ENCODE data around the gene LAMA3.

Gene LAMA3

DNA sequence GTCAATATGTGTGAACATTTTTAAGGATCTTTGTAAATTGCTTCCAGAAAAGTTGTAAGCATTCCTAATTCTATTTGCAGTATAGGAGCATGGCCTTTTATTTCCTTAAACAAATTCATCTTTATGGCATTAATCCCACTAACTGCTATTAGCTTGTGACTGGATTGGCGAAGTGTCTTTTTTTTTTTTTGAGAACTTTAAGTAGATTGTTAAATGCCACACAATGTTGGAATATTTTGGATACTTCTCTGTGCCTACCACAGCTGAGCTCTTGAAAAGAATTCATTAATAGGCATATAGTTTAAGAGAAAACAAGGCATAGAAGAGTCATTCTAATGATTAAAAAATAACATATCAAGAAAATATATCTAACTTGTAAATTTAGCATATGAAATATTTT lies 129.7 kb downstream of the LAMA3 start:
- no peak for DNase-seq (ENCODE audit: low read depth)

DNA sequence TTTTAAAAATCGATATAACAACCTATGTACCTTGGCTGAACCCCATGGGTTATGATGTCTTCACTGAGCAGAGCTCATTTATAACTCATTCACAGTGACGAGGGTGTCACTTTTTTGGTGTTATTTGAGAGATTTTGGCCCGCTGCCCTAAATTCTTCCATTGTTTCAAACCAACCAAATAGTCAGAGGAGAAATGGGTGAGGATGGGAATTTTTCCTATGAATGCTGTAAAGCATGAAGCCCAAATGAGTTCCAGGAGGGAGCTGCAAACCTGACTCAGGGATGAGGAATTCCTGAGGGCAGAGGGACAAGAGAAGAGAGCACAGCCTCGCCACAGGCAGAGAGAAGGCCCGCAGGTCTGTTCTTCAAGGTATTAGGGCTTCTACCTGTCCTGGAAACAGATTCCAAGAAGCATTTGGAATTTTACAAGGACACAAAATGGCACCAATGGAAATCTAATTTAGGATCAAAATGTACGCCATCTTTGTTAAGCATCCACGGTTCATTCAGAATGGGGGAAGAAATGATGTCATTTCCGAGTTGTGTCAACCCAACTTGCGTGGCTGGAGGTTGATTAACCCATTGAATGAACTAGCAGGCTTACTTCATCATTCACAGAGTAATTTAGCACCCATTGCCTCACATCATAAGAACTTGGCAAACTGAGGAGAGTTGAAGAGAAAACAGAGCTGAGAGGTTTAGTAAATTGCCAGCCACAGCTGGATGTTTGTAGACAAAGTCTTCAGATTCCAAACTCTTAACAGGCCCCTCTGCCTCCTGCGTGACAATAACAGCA lies 133.5 kb downstream of the LAMA3 start:
- no peak for DNase-seq (ENCODE audit: low read depth)

DNA sequence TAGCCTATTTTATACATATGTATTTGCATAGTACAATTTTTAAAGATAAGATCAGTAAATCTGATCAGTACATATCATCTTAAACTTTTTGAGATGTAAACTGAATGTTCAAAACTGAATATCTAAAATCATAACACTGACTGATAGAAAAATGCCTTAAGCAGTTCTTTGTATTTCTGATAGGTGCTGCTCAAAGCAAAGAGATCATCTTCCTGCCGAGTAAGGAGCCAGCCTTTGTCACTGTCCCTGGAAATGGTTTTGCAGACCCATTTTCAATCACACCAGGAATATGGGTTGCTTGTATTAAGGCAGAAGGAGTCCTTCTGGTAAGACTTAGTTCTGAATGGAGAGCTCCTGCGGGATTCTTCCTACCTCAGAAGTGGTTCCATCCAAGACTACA lies 135.0 kb downstream of the LAMA3 start:
- no peak for DNase-seq (ENCODE audit: low read depth)

DNA sequence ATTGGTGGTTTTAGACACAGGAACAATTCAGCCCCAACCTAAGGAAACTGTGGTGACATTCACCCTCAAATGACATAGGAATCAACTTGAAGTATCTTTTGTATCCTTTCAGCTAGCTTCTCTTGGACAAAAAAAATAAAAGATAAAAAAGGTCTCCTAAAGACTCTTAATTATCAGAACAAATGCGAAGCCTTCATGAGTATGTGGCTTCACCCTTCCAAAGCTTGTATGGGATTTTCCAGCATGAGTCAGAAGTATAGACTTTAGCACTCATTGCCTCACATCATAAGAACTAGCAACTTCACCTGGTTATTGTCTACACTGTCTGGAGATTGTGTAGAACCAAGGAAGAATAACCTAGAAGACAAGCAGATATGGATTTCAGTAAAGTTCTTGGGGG lies 135.4 kb downstream of the LAMA3 start:
- no peak for DNase-seq (ENCODE audit: low read depth)

DNA sequence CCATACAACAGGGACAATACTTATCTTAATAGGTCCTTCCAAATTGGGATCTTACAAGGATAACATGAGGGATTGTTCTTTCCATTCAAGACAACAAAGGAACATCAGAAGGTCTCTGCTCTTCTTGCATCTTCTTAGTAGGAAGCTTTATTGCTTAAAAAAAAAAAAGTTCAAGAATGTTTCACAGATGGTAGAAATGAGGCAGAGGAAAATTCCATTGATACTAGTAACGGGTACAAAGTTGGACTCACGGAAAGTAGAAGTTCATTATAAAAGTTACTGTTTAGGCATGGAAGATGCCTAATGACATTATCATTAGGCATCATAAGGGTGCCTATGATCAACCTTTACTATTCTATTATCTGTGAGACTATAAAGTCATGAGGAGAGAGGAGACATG lies 136.2 kb downstream of the LAMA3 start:
- no peak for DNase-seq (ENCODE audit: low read depth)

DNA sequence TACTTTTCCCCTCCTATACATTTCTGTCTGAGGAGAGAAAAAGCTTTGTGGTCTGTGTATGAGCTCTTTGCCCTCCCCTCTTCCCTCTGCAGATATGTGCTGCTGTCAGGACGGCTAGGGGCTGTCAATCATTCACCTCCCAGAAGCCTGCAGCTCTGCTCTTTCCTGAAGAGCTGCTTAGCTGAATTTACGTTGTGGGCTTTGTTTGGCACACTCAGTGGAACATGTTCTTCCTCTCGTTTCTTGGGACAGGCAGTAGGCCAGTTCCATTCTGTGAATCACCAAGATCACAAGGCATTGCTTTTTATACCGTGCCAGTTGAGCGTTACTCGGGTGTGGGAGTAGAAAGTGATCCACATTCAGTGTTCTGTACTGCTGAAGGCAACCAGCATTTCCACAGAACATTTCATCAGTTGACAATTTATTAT lies 136.7 kb downstream of the LAMA3 start:
- DNase-seq (ENCODE audit: low read depth) = no peak

DNA sequence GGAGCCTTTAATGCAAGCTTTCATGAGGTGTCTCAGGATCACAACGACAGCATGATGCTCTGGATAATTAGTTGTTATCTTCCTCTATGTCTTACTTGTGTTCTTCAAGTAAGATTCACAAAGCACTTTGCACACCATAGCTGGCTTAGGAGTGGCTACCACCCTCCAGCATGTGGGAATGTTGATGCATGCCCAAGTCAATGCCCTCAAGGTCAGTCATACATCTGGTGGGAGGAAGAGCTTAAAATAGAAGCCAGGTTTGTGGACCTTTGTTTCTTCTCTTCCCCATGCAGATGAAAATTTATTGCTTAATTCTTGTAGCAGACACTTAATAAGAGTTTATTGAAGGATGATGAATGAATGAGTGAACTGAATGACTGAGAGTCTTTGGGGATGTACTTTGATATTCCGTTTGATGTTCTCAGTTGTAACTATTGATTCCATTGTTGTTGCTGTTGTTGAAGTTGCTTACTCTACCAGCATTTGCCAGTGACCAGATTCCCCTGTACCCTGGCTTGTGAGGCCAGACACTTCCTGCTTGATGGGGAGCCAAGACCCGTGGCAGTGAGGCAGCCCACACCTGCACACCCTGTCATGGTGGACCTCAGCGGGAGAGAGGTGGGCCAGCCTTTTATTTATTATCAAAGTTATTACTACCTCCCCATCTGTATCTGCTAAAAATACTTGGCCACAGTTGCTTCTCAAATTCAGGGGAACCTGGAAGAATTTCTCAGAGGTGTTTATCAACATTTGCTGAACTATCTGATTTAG lies 137.8 kb downstream of the LAMA3 start:
- DNase-seq (ENCODE audit: low read depth) = no peak

DNA sequence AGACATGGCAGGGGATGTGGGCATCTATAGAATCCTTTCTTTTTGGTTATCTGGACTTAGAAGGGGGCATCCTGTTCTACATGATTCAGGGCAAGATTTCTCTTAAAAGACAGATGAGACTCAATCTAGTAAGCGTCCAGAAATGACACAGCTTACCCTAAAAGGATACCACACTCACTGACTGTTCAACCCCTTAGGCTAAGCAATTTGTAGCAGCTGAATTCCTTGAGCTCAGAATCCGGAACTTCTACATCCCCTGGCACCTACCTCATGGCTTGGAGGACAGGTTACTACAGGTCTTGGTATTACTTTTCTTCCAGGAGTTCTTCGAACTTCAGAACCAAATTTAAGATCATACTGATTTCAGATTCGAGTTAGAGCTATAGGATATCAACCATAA lies 138.4 kb downstream of the LAMA3 start:
- DNase-seq (ENCODE audit: low read depth) = no peak

DNA sequence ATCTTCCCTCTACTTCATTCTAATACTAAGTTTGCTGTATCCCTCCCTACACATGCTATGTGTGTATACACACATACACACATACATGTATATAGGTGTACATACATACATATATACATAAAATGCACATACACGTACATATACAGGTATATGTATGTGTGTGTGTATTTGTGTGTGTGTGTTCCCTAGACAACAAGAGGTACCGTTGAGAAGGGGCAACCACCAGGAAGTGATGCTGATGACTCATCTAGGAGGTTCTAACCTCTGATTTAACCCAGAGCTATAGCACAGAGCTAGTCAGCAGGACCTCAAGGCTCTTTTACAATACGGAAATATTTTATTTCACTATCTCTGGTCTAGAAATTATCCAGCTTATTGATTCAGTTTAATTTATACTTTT lies 139.2 kb downstream of the LAMA3 start:
- DNase-seq (ENCODE audit: low read depth) = no peak

DNA sequence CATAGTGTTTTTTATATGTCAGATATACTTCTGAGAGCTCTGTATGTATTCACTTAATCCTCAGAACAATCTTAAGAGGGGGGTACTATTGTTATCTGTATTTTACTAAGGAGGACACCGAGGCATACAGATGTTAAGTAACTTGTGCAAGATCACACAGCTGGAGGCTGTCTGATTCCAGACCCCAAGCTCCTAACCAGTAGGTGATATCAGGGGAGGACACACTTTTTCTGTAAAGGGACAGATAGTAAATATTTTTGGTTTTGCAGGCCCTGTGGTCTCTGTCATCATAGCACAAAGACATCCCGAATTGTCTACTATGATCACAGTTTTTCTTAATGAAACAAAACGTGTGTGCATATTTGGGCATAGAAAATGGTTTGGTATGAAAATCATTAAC lies 143.7 kb downstream of the LAMA3 start:
- DNase-seq (ENCODE audit: low read depth) = no peak

DNA sequence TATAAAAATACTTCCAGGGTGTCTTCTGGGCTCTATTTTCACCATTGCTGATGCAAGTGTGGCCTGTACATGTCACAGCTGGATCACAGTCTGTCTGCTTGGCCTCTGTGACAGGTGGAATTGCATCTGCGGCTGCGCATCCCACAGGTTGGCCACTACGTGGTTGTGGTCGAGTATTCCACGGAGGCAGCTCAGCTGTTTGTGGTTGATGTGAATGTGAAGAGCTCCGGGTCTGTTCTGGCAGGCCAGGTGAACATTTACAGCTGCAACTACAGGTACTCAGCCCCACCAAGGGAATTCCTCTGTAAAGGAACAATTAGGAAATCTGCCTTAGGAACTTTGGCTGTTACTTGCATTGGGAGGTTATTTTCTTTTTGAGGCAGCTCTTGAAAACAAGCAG lies 144.5 kb downstream of the LAMA3 start:
- DNase-seq (ENCODE audit: low read depth) = no peak

DNA sequence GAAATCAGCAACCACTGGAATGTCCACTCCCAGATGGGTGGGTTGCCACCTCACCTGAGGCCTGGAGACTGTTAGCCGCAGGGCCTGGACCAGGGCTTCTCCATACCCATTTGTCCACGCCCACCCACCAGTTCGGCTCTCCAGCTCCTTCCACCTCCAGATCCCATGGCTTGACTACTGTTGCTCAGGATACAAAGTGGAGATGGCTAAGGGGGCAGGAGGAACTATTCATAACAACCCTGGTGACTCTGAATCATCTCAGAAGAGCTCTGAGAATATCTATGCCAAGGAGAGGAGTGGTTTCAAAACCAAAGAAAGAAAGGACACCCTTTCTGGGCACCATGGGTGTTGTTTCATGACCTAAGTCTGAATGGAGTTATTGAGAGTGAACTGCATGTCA lies 145.8 kb downstream of the LAMA3 start:
- DNase-seq (ENCODE audit: low read depth) = no peak

DNA sequence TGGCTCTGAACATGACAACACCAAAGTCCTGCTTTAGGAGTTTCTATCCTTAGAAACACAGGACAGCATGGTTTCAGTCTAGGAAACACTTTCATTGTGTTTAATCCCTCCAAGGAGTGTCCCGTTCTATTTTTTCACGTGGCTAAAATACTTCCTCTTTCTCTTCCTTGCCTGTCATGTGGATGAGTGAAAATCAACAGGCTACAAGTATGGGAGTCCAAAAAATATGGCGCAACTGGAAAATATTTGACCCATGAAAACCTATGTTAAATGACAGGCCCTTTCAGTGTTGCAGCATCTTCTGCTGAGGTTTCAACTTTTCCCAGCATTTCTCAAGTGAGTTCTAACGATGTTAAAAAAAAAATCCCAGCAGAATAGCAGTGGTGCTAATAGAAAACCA lies 146.3 kb downstream of the LAMA3 start:
- DNase-seq (ENCODE audit: low read depth) = no peak

DNA sequence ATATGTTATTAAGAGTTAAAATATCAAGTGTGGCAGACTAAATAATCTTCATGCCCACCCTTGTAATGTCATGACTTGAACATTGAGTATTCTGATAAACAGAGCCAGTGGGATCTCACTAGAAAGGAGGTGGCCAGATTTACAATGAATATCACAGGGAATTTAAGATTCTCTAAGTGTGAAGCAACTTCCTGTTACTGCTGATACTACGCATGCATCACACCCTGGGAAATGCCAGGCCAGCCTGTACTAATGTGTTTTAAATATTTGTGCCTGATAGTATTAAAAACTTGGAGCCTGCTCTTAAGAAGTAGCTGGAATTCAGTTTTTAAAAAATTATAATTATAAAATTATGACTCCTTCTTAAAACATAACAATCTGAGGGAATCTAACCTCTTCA lies 148.3 kb downstream of the LAMA3 start:
- no peak for DNase-seq (ENCODE audit: low read depth)

DNA sequence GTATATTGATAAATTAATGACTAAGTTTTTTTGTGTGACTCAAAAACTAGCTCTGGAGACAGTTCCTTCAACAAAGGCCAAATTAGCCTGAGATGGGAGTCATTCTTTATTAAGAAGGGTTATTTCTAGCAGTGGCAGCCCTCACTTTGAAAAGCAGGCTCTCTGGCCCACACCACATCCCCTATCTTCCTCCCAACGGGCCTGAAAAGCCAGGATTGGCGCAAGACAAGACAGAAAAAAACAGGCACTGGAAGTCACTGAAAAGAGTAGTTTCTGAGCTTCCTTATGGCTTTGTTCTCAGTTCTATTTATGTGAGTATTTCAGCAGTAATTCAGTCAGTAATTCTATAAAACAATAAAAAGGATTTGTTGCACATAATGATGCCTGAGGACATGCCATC lies 149.0 kb downstream of the LAMA3 start:
- DNase-seq (ENCODE audit: low read depth) = no peak

DNA sequence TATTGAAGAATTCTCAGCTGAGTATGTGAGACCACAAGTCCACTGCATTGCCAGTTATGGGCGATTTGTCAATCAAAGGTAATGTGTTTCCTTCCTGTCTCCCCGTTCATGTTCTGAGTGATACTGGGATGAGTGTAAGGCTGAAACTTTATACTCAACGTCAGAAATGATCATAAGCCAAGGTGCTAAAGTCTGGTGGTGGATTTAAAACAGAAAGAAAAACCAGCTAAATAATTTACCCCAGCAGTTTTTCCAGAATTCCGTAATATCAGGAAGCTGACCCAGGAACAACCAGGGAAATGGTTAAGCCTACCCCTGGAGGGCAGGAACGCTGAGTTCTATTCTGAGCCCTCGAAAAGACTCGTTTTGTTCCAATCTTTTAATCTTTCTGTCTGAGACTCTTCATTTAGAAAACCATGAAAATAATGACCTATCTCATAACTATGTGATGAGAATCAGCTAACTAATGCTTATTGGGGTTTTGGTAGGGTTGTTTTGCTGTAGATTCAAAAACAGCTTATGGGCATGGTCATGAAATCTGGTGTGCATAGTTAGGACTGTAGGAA lies 149.6 kb downstream of the LAMA3 start:
- no peak for DNase-seq (ENCODE audit: low read depth)

DNA sequence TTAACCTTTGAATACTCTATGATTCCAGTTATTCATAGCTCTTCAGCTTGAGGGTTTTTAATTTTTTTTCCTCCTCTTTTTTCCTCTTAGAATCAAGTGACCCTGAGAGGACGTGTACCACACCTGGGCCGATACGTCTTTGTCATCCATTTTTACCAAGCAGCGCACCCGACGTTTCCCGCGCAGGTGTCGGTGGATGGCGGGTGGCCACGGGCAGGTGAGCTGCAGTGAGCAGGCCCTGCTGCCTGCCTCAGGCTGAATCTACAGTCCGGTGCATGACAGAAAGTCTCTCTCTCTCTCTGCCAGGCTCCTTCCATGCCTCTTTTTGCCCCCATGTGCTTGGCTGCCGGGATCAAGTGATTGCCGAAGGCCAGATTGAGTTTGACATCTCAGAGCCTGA lies 153.1 kb downstream of the LAMA3 start:
- no peak for DNase-seq (ENCODE audit: low read depth)

DNA sequence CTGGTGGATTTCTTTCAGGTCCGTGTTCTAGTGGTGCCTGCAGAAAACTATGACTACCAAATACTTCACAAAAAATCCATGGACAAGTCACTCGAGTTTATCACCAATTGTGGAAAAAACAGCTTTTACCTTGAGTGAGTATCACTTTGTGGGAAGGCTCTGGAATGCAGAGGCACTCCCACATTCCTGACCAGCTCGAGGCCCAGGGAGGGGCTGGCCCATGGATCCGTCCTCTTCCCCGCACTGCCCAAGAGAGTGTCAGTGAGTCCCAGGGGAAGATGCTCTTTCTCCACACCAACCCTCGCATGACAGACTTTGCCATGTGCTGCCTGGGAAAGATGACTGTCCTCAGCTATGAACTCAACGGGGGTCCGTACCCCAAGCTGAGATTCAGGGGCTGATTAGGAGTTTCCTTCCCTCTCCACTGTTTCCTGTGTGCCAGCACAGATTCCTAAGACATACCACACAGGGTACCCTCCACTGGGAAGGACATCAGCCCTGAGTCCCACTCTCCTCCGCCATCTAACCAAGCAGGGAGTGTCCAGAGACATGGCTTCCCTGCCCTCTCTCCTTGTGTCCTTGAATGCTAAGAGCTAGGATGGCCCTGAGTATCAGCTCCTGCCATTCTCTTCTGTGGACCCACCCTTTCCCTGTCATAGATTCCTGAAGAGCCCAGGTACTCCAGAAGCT lies 155.9 kb downstream of the LAMA3 start:
- no peak for DNase-seq (ENCODE audit: low read depth)

DNA sequence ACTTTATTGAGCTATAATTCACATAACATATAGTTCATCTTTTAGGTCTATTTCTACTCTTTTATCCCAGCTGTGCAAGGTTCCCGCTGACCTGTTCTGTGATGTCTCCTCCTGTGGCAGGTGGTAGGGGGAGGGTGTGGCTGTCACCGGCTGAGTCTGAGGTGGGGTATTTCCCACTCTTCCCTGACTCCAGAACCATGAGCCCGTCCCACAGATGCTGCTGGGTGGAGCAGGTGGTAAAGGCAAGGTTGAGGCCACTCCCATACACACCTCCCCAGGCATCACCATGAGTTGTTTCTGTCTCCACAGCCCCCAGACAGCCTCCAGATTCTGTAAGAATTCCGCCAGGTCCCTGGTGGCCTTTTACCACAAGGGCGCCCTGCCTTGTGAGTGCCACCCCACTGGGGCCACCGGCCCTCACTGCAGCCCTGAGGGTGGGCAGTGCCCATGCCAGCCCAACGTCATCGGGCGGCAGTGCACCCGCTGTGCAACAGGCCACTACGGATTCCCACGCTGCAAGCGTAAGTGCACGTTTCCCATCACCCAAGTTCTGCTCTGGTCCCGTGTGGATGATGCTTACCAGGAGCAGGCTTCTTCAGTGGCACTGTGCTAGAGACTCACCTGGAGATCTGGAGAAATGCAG lies 156.9 kb downstream of the LAMA3 start:
- no peak for DNase-seq (ENCODE audit: low read depth)

DNA sequence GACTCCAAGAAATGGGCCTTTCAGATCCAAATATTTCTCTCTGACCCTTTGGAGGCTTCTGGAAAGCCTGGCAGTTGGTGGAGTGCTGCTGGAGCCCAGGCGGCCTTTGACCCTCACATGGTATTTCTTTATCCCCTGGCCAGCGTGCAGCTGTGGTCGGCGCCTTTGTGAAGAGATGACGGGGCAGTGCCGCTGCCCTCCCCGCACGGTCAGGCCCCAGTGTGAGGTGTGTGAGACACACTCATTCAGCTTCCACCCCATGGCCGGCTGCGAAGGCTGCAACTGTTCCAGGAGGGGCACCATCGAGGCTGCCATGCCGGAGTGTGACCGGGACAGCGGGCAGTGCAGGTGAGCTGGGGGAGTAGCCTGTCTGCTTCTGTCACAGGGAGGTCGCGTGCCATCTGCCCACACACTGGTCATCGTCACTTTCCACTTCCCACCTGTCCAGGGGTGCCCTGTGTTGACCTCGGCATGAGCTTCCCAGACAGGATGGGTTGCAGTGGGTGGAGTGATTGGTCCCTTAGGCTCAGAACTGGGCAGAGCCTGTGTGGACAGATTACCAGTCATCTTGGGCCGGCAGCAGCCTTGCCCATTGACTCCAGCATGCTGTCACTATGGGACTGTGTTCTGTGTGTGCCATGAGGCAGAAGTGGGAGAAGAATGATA lies 158.2 kb downstream of the LAMA3 start:
- no peak for DNase-seq (ENCODE audit: low read depth)

DNA sequence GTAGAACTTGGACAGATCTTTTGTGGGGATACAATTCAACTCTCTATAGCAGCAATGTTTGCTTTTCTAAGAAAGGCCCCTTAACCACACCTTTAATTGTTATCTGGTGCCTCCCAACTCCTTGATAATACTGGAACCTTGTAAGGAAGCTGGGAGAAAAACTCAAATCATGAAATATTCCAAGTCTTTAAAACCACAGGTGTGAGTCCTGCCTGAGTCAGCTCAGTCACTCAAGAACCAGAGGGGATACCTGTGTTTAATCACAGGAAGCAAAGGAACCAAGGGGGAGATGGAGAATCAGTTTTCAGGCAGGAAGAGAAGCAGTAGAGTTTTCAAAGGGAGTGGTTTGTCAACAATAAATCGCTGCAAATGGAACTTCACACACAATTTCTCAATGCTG lies 159.9 kb downstream of the LAMA3 start:
- no peak for DNase-seq (ENCODE audit: low read depth)

DNA sequence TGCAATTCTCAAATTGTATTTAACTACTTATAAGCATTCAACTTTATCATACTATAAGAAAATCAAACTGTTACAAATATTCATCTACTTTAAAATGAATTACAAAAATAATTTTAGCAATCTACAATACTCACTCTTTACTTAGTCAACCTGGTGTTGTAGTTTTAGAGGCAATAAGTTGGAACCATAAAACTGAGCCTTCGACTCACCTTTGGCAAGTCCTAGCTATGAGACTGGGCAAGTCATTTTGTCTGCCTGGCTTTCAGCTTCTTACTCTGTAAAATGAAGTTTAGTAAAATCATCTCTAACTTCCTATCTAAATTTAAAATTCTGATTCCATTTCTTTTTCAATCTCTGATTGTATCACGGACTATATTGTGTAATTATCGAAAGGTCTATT lies 161.0 kb downstream of the LAMA3 start:
- DNase-seq (ENCODE audit: low read depth) = no peak

Data from stimulated activated CD8-positive, alpha-beta memory T cell treated with anti-CD3 and anti-CD28 coated beads, Interleukin-12 subunit alpha, Interleukin-12 subunit beta, amount 100 ng/mL, for 4 hours (primary cell).